ENCODE data around the gene ITM2A. TPM values are rescaled to one million over a fixed set of nuclear protein-coding genes. Genes with fewer than 3 reads are reported as not detected.

ITM2A gene
- total RNA-seq (2014; rRNA removed; shearing (Covaris generic)) = 0.26 and 0.27 TPM in 2 replicates
- 0.11 and 0.14 TPM in 2 replicates for polyA plus RNA-seq (2015; cell fraction: cytosol; rRNA removed)
- 0.59 and 0.60 TPM in 2 replicates for polyA plus RNA-seq (2015; cell fraction: nucleus; rRNA removed)

DNA sequence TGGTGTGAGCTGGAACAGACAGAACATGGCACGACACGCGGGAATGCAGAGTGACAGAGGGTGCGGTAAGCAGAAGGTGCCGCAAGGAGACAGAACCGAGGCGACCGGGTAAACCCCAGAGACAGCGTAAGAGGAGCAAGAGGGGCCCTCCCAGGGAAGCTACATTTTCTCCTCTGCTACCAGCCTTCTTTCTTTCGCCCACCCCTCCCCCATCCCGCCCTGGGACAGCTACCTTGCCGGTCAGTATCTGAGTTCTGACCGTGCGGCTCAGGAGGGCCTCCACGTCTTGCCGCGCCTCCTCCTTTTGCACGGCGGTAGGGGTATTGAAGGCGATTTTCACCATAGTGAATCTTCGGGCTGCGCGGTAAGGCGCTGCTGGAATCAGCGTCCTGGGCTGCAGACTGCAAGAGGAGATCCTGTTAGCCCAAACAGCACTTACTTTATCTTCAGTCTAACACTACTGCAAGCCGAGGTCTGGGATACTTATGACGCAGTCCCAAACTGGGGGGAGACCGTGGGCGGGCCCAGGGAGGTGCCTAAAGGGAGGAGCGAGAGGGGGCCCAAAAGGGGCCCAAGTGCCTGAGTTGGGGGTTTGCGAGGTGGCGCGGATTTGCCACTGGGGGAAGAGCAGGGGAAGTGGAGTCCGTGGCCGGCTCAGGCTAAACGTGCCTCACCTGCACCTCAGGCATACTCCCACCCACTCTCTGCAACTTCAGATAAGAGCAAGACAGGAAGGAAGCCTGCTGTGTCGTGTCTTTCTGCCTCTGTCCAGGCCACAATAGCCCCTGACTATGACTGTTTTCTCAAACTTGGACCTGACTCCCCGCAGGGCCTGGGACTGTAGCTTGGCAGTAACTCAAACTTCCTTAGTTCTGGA, at the start of gene ITM2A:
ITM2A (minus strand) TSS at position 462 of the 877 bp plus-strand sequence; CDS start at position 343, 119 bp downstream.
- no peak for DNase-seq (ENCODE audit: low read depth)

- no peak for DNase-seq (ENCODE audit: low read depth)
Measured at GRCh38 chrX:79415056-79415455, 47.9 kb upstream of the ITM2A start.

GRCh38 chrX:79413963-79414362, 46.8 kb upstream of the ITM2A start:
- no peak for DNase-seq (ENCODE audit: low read depth)

GRCh38 chrX:79412972-79413371, 45.8 kb upstream of the ITM2A start:
- DNase-seq (ENCODE audit: low read depth) = no peak

- no peak for DNase-seq (ENCODE audit: low read depth)
Measured at GRCh38 chrX:79412166-79412565, 45.0 kb upstream of the ITM2A start.

GRCh38 chrX:79409657-79410056, 42.5 kb upstream of the ITM2A start:
- DNase-seq (ENCODE audit: low read depth) = no peak

DNA sequence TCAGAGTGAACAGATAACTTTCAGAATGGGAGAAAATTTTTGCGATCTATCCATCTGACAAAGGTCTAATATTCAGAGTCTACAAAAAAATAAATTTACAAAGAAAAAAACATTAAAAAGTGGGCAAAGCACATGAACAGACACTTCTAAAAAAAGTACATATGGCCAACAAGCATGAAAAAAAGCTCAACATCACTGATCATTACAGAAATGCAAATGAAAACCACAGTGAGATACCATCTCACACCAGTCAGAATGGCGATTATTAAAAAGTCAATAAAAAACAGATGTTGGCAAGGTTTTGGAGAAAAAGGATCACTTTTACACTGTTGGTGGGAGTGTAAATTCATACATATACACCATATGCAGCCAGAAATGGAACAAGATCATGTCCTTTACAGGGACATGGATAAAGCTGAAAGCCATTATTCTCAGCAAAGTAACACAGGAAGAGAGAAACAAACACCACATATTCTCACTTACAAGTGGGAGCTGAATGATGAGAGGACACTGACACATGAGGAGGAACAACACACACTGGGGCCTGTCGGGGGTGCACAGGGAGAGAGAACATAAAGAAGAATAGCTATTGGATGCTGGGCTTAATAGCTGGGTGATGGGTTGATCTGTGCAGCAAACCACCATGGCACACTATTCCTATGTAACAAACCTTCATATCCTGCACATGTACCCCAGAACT, 41.6 kb upstream of the ITM2A start:
- no peak for DNase-seq (ENCODE audit: low read depth)

DNA sequence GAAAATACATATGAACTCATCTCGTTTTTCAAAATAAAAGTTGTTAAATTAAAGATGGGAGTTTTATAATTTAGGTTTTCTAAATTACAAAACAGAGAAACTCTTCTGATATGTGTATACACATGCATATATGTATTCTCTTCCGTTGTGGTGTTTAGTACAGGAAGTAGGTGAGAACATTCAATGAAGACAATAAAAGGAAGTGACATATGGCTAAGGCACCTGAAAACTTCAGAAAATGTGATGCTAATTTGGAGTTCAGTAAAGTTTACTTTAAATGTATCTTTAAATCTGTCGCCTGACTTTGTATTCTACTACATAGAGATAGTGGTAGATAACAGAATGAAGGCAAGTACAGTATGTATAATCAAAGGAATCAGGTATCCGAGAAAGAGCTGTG, 33.5 kb upstream of the ITM2A start:
- no peak for DNase-seq (ENCODE audit: low read depth)

- DNase-seq (ENCODE audit: low read depth) = no peak
Measured at GRCh38 chrX:79375340-79375739, 8.2 kb upstream of the ITM2A start.

DNA sequence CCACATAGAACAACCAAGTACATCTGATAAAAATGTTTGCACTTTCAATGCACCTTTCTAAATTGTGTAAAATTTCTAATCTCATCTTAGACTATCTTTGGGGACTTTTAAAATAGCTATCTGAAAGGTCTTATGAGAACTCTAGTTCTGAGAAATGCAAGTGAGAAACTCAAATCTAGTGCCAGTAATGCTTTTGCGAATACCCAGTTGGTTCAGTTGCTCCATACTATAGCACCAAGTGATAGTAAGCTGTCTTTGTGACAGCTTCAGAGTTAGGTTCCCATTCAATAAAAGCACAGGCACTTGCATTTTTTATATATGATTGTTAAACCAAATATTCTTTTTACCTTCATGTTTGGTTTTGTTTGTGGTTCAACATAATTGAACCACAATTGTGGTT, 4.5 kb upstream of the ITM2A start:
- DNase-seq (ENCODE audit: low read depth) = no peak

- DNase-seq (ENCODE audit: low read depth) = no peak
Measured at GRCh38 chrX:79371101-79371500, 4.0 kb upstream of the ITM2A start.

- no peak for DNase-seq (ENCODE audit: low read depth)
Measured at GRCh38 chrX:79369871-79370270, 2.7 kb upstream of the ITM2A start.

- peak; percentile 0 for DNase-seq (ENCODE audit: low read depth)
Measured at GRCh38 chrX:79368441-79368840, 1.3 kb upstream of the ITM2A start.

GRCh38 chrX:79367907-79368306, 773 bp upstream of the ITM2A start:
- DNase-seq (ENCODE audit: low read depth) = no peak

- DNase-seq (ENCODE audit: low read depth) = no peak
Measured at GRCh38 chrX:79366556-79366872, 620 bp downstream of the ITM2A start.

- DNase-seq (ENCODE audit: low read depth) = no peak
Measured at GRCh38 chrX:79365591-79365990, 1.5 kb downstream of the ITM2A start.

DNA sequence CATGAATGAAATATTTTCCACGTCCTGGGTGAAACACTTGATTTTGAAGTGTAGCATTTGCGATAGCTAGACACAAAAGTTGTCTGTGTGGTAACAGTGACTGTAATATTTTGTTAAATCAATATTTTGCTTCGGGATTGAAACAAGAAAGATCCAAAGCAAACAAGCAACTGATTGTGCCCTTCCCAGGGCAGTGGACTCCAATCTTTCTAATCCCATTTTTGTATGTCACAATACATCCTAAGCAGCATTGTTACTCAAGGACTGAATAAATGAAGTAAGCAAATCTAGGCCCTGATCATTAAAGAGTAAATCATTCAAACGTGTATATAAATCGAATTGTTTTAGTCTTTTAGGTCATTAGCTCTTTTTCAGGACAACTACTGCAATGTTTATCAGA, 2.8 kb downstream of the ITM2A start:
- no peak for DNase-seq (ENCODE audit: low read depth)

DNA sequence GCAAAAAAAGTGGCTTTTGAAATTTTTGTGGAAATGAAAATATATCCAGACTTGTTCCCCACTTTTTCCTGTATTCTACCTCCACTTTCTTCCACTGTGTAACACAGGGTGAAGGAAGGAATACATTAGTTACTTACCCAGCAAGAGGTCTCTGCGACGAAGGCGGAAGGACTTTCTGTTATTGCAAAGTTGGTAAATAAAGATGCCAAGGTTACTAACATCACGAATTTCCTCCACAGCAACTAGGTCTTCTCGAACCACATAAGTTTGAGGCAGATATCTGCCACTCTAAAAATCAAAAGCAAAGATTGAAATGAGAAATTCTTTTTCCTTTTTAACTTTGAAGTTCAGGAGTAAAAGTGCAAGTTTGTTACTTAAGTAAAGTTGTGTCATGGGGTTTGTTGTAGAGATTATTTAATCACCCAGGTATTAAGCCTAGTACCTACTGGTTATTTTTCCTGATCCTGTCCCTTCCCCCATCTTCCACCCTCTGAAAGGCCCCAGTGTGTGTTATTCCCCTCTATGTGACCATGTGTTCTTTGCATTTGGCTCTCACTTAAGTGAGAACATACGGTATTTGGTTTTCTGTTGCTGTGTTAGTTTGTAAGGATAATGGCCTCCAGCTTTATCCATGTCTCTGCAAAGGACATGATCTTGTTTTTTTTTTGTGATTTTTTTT, 5.8 kb downstream of the ITM2A start:
- no peak for DNase-seq (ENCODE audit: low read depth)

- DNase-seq (ENCODE audit: low read depth) = no peak
Measured at GRCh38 chrX:79336869-79337815, 30.0 kb downstream of the ITM2A start.

- no peak for DNase-seq (ENCODE audit: low read depth)
Measured at GRCh38 chrX:79330022-79330421, 37.1 kb downstream of the ITM2A start.
